Endodermal cell (in vitro differentiated cells): ENCODE results near the gene REXO1. TPM values are rescaled to one million over a fixed set of nuclear protein-coding genes. Genes with fewer than 3 reads are reported as not detected.
"Not testable (repeated sequence)": the region's sequence is repeated elsewhere in the genome, so short reads cannot be mapped to it uniquely, and the experiment has no call there.

ENCODE experiments used
- DNase-seq: peaks from one replicate; pipeline ENCODE4 v3.0.0-alpha.2; 2017
- H3K27ac ChIP-seq: 2 replicates; pipeline ENCODE4 v1.5.1; 2013; ENCODE audit warnings: mild to moderate bottlenecking, low read depth, low read length, moderate library complexity
- H3K27me3 ChIP-seq: 2 replicates; pipeline ENCODE4 v1.6.1; 2013; ENCODE audit warnings: mild to moderate bottlenecking, low read length, moderate library complexity; ENCODE audit not compliant: insufficient read depth, control insufficient read depth, poor library complexity, severe bottlenecking
- H3K36me3 ChIP-seq: 2 replicates; pipeline ENCODE4 v1.7.0; 2013; ENCODE audit warnings: mild to moderate bottlenecking, low read length, moderate library complexity; ENCODE audit not compliant: control insufficient read depth, insufficient read depth
- H3K4me1 ChIP-seq: one replicate; pipeline ENCODE4 v1.7.0; 2013; ENCODE audit warnings: low read length; ENCODE audit not compliant: control insufficient read depth, insufficient read depth
- H3K4me3 ChIP-seq: 2 replicates; pipeline ENCODE4 v1.5.1; 2013; ENCODE audit warnings: mild to moderate bottlenecking, low read length, moderate library complexity
- H3K9ac ChIP-seq: 2 replicates; pipeline ENCODE4 v1.6.1; 2013; ENCODE audit warnings: mild to moderate bottlenecking, low read length, moderate library complexity; ENCODE audit not compliant: poor library complexity, severe bottlenecking; ENCODE audit errors: extremely low read depth
- H3K9me3 ChIP-seq: 2 replicates; pipeline ENCODE4 v1.6.1; 2013; ENCODE audit warnings: mild to moderate bottlenecking, low read length, moderate library complexity; ENCODE audit not compliant: control insufficient read depth
- H3K27ac Mint-ChIP-seq: 2 replicates; pipeline ENCODE4 v1.8.0; 2020; ENCODE audit warnings: mixed read lengths
- H3K27me3 Mint-ChIP-seq: 2 replicates; pipeline ENCODE4 v1.8.0; 2021; ENCODE audit warnings: mild to moderate bottlenecking, mixed read lengths; ENCODE audit not compliant: insufficient read depth
- H3K36me3 Mint-ChIP-seq: 2 replicates; pipeline ENCODE4 v1.8.0; 2020; ENCODE audit warnings: low read depth, mixed read lengths
- H3K4me1 Mint-ChIP-seq: 2 replicates; pipeline ENCODE4 v1.8.0; 2020; ENCODE audit warnings: mixed read lengths
- H3K4me3 Mint-ChIP-seq: 2 replicates; pipeline ENCODE4 v1.8.0; 2020; ENCODE audit warnings: mild to moderate bottlenecking, moderate library complexity, mixed read lengths
- H3K9me3 Mint-ChIP-seq: 2 replicates; pipeline ENCODE4 v1.8.0; 2020; ENCODE audit warnings: mild to moderate bottlenecking, mixed read lengths
- WGBS, 2 experiments: methylation state at CpG; one replicate each; pipeline versions ENCODE4 v1.1.5 to v1.1.7; 2013; ENCODE audit warnings: missing lambda C conversion rate in 2 of 2, mixed read lengths in 1 of 2; ENCODE audit not compliant: insufficient coverage in 1 of 2, insufficient read length in 1 of 2; 5-methylcytosine and 5-hydroxymethylcytosine counted together
- total RNA-seq, 2 donors: library from RNA; stranded (reverse); fragmentation: NEBNext Ultra II Directional in 1 of 2; extraction: Animal tissue kit (Norgen Biotek cat#: 25700) in 1 of 2; gene quantifications; 2 replicates in 1 of 2; 3 replicates in 1 of 2; pipeline ENCODE4 v1.2.1, GENCODE V29; 2021
- TF ChIP-seq, protein P1 (sequence below): fragments of 200-600 bp; sonication (generic); conservative IDR thresholded peaks from 2 replicates; pipeline ENCODE4 v1.5.0; 2021; ENCODE audit warnings: antibody characterized with exemption, mild to moderate bottlenecking

REXO1 gene
- total RNA-seq, 2 donors from 2014 or later = 51.6 to 56.4 TPM

DNA sequence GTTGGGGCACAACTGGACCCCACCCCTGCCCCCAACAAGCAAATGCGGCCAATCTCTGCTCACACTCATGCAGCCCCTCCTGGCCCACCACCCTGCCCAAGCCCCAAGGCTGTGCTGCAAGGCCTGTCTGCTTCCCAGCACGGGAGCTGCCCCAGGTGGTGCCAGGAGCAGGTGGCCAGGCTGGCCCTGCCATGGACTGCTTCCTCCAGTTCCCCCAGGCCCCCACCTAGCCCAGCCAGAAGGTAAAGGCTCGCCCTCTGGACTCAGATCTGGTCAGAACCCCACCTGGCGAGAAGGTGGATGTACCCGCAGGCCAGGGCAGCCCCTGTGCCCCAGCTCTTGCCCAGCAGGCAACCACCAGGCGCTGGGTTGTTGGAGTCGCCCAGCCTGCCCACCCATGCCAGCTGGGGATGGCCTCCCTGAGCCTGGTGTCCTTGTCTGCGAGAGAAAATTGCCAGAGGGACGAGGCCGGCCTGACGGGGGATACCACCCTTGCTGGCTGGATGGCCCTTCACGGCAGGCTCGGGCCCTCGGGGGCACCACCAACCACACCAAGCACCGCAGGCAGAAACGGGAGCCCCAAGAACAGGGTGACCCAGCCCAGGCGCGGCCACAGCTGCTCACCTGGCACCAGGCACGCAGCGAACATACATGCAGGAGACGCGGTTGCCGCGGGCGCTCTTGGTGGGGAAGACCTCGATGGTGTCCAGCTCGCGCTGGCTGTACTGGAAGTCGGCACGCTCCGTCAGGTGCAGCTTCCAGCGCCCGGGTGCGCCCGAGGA lies 32.5 kb upstream of the REXO1 start:
- no peaks in the 10 kb centered on the region for H3K9me3 Mint-ChIP-seq

DNA sequence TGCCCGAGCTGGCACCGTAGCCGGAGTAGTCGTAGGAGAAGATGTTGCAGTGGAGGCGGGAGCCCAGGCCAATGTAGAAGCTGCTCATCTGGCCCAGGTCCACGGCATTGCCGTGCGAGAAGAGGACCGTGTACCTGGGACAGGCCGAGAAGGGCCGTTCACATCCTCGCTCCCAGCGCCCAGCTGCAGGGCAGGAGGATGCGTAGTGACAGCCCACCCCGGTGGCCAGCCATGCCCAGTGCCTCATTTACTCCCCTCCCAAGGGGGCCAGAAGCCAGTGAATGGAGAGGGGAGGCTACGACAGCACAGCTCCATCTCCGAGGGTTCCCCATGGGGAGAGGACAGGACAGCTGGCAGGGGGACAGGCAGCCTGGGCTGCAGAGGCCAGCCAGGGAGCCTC lies 31.7 kb upstream of the REXO1 start:
- not testable (repeated sequence) for H3K36me3 Mint-ChIP-seq, H3K9me3 ChIP-seq, H3K27ac ChIP-seq, H3K27me3 ChIP-seq, H3K27ac Mint-ChIP-seq, H3K27me3 Mint-ChIP-seq, H3K4me3 Mint-ChIP-seq, H3K36me3 ChIP-seq, DNase-seq, H3K9me3 Mint-ChIP-seq, H3K4me3 ChIP-seq, H3K9ac ChIP-seq
- peaks cover 16% of the 10 kb centered on the region for H3K4me1 ChIP-seq
- WGBS, 2 experiments = 96 to 97% methylated on average over 7 to 16 of the region's 17 CpGs
- peaks cover 24% of the 10 kb centered on the region for H3K4me1 Mint-ChIP-seq

More for the DNA sequence above, 32.5 kb upstream of the REXO1 start:
- TF ChIP-seq, protein P1, sequence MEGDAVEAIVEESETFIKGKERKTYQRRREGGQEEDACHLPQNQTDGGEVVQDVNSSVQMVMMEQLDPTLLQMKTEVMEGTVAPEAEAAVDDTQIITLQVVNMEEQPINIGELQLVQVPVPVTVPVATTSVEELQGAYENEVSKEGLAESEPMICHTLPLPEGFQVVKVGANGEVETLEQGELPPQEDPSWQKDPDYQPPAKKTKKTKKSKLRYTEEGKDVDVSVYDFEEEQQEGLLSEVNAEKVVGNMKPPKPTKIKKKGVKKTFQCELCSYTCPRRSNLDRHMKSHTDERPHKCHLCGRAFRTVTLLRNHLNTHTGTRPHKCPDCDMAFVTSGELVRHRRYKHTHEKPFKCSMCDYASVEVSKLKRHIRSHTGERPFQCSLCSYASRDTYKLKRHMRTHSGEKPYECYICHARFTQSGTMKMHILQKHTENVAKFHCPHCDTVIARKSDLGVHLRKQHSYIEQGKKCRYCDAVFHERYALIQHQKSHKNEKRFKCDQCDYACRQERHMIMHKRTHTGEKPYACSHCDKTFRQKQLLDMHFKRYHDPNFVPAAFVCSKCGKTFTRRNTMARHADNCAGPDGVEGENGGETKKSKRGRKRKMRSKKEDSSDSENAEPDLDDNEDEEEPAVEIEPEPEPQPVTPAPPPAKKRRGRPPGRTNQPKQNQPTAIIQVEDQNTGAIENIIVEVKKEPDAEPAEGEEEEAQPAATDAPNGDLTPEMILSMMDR = no peak
- no peak overlapping the region for H3K9ac ChIP-seq
- no peaks in the 10 kb centered on the region for H3K9me3 ChIP-seq
- no peak overlapping the region for H3K4me3 Mint-ChIP-seq
- H3K4me1 Mint-ChIP-seq = peaks cover 20% of the 10 kb centered on the region
- peaks cover 16% of the 10 kb centered on the region for H3K4me1 ChIP-seq
- peaks cover 1% of the 10 kb centered on the region for H3K36me3 Mint-ChIP-seq
- DNase-seq = no peak
- H3K27me3 ChIP-seq = no peaks in the 10 kb centered on the region
- H3K4me3 ChIP-seq = no peak overlapping the region
- 95% methylated on average over 10 to 27 of the region's 35 CpGs for WGBS, 2 experiments
- H3K36me3 ChIP-seq = no peaks in the 10 kb centered on the region
- H3K27me3 Mint-ChIP-seq = peaks cover 3% of the 10 kb centered on the region
- H3K27ac ChIP-seq = no peak overlapping the region
- no peak overlapping the region for H3K27ac Mint-ChIP-seq

DNA sequence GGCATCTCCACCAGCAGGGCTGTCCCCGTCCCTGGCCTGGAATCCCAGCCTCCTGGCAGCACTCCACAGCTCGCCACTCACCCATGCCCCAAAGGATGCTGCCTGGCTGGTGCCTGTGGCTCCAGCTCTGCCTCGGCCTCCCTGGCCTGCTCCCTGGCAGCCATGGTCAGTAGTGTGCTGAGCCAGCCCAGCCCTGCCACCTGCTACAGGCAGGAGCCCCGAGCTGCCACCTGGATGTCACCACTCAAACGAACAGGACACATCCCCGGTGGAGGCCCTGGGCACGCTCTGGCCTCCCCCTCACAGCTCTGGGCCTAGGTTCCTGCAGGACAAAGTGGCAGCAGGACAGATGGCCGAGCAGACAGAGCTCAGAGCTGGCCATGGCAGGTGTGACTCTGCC lies 30.3 kb upstream of the REXO1 start:
- not testable (repeated sequence) for H3K36me3 ChIP-seq, H3K27me3 ChIP-seq, H3K9me3 Mint-ChIP-seq, DNase-seq, H3K9ac ChIP-seq, H3K27me3 Mint-ChIP-seq, H3K4me3 ChIP-seq, H3K9me3 ChIP-seq, H3K36me3 Mint-ChIP-seq, H3K27ac ChIP-seq, H3K4me3 Mint-ChIP-seq, H3K27ac Mint-ChIP-seq
- peaks cover 16% of the 10 kb centered on the region for H3K4me1 ChIP-seq
- 91 to 92% methylated on average over 2 to 8 of the region's 8 CpGs for WGBS, 2 experiments
- peaks cover 25% of the 10 kb centered on the region for H3K4me1 Mint-ChIP-seq

DNA sequence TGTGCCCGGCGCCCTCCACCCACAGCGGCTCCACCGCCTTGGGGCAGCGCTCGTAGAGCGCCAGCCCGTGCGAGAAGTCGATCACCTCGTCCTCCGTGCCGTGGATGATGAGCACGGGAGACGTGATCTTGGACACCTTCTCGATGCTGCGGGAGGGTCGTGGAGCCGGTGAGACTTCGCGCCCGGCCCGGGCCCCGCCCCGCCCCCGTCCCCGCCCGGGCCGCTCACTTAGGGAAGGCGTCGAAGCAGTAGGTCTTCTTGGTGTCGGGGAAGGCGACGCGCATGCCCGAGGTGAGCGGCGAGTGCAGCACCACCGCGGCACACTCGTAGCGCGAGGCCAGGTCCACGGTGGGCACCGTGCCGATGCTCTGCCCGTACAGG lies 29.0 kb upstream of the REXO1 start:
- not testable (repeated sequence) for H3K9ac ChIP-seq, H3K4me3 ChIP-seq, H3K27ac Mint-ChIP-seq, H3K36me3 Mint-ChIP-seq, H3K4me1 ChIP-seq, H3K36me3 ChIP-seq, H3K9me3 ChIP-seq, H3K27ac ChIP-seq, H3K27me3 ChIP-seq, H3K27me3 Mint-ChIP-seq, H3K4me3 Mint-ChIP-seq, H3K9me3 Mint-ChIP-seq
- DNase-seq = peak; percentile 68
- peaks cover 17% of the 10 kb centered on the region for H3K4me1 Mint-ChIP-seq
- 61 to 75% methylated on average over 4 to 28 of the region's 47 CpGs for WGBS, 2 experiments
